Measurements from ENCODE around the gene OR1L6. TPM values are rescaled to one million over a fixed set of nuclear protein-coding genes. Genes with fewer than 3 reads are reported as not detected.

Gene OR1L6
- not detected in 2 replicates for total RNA-seq

DNA sequence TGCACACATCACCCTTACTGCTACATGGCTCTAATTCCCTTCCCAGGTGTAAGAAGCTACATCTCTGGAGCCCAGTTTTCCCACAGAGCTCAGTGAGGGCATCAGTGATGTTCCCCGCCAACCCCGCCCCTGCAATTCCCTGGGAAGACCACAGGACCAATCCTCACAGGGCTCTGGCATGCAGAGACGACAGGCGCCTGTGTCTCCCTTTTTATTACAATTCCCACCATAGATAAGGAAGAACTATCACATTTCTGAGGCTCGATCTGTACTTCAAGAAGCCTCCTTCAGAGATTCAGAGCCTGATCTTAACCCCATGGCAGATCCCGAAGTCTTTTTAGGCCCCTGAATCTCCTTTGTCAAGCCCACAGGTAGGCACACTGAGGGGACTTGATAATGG lies at the start of gene OR1L6:
Gene OR1L6 (plus strand): TSS at position 301 of the 400 bp plus-strand sequence. CDS start 7,545 bp downstream, outside the sequence.

GRCh38 chr9:122723690-122724089 lies 18.4 kb upstream of the OR1L6 start, which contains the start of gene OR1L4:
OR1L4 (plus strand) TSS chr9:122723990; CDS start chr9:122723990, 0 bp downstream.

DNA sequence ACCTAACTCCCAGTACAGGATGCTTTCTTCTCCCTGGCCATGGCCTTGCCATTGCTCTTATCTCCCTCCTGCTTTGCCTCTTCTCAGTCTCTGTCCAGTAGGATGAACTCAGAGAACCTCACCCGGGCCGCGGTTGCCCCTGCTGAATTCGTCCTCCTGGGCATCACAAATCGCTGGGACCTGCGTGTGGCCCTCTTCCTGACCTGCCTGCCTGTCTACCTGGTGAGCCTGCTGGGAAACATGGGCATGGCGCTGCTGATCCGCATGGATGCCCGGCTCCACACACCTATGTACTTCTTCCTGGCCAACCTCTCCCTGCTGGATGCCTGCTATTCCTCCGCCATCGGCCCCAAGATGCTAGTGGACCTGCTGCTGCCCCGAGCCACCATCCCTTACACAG lies 46.7 kb downstream of the OR1L6 start, which contains the start of gene OR5C1:
Gene OR5C1 (plus strand): TSS at position 103 of the 400 bp plus-strand sequence. CDS start 0 bp downstream, at position 103.

Other genes with a start within 250 kb of the OR1L6 start
- gene OR1J2, start 231.5 kb upstream of the OR1L6 start, total RNA-seq: not detected in 2 replicates
- gene OR1J4, start 223.2 kb upstream of the OR1L6 start, total RNA-seq: not detected in 2 replicates
- not detected in 2 replicates for gene OR1N1, start 215.0 kb upstream of the OR1L6 start, total RNA-seq
- gene OR1N2, start 189.2 kb upstream of the OR1L6 start, total RNA-seq: not detected in 2 replicates
- 0.43 and 0.69 TPM in 2 replicates for gene OR1L8, start 158.9 kb upstream of the OR1L6 start, total RNA-seq
- not detected in 2 replicates for gene OR1Q1, start 127.6 kb upstream of the OR1L6 start, total RNA-seq
- 0.17 and 0.33 TPM in 2 replicates for gene OR1B1, start 84.7 kb upstream of the OR1L6 start, total RNA-seq
- not detected in 2 replicates for gene OR1L1, start 80.6 kb upstream of the OR1L6 start, total RNA-seq
- not detected in 2 replicates for gene OR1L3, start 67.2 kb upstream of the OR1L6 start, total RNA-seq
- gene OR1L4, start 18.3 kb upstream of the OR1L6 start, total RNA-seq: not detected in 2 replicates
- not detected in 2 replicates for gene OR5C1, start 46.6 kb downstream of the OR1L6 start, total RNA-seq
- gene OR1K1, start 57.8 kb downstream of the OR1L6 start, total RNA-seq: not detected in 2 replicates
- gene PDCL, start 86.3 kb downstream of the OR1L6 start, total RNA-seq: 120 and 138 TPM in 2 replicates
- 99.0 and 103 TPM in 2 replicates for gene RC3H2, start 163.1 kb downstream of the OR1L6 start, total RNA-seq
- gene ZBTB6, start 171.0 kb downstream of the OR1L6 start, total RNA-seq: 15.0 and 16.7 TPM in 2 replicates
- 2.9 and 4.1 TPM in 2 replicates for gene ZBTB26, start 189.2 kb downstream of the OR1L6 start, total RNA-seq
- gene RABGAP1, start 198.7 kb downstream of the OR1L6 start, total RNA-seq: 53.7 and 64.0 TPM in 2 replicates

All from dermis lymphatic vessel endothelial cell (primary cell).